ENCODE data around the gene RHBDD2. TPM values are rescaled to one million over a fixed set of nuclear protein-coding genes. Genes with fewer than 3 reads are reported as not detected.
"Not testable (repeated sequence)": the region's sequence is repeated elsewhere in the genome, so short reads cannot be mapped to it uniquely, and the experiment has no call there.

The RHBDD2 gene
- total RNA-seq, 1 donor from 2014 or later: 72.5 TPM

DNA sequence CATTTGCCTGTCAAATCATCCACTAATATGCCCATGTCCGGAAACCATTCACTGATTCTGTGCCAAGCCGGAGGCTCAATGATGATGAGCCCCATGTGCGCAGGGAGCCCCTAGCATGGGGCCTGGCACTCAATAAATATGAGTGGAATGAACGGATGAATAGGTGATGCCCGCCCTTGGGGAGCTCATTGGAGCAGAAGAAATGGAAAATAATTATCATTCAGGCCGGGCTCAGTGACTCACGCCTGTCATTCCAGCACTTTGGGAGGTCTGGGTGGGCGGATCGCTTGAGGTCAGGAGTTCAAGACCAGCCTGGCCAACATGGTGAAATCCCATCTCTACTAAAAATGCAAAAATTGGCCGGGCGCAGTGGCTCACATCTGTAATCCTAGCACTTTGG, 11.0 kb downstream of the RHBDD2 start:
- intact Hi-C loops (cut with DNase I): no loop called here
- Histone ChIP-seq H3K27ac (no peak overlapping the region), H3K9me3 (no peaks in the 10 kb centered on the region), H3K36me3 (peaks cover 41% of the 10 kb centered on the region), H3K4me3 (no peak overlapping the region), H3K4me1 (peaks cover 42% of the 10 kb centered on the region), H3K27me3 (ENCODE audit: low read depth) (no peaks in the 10 kb centered on the region)
- DNase-seq: no peak
- no peak for ATAC-seq
- TF ChIP-seq, protein P1, sequence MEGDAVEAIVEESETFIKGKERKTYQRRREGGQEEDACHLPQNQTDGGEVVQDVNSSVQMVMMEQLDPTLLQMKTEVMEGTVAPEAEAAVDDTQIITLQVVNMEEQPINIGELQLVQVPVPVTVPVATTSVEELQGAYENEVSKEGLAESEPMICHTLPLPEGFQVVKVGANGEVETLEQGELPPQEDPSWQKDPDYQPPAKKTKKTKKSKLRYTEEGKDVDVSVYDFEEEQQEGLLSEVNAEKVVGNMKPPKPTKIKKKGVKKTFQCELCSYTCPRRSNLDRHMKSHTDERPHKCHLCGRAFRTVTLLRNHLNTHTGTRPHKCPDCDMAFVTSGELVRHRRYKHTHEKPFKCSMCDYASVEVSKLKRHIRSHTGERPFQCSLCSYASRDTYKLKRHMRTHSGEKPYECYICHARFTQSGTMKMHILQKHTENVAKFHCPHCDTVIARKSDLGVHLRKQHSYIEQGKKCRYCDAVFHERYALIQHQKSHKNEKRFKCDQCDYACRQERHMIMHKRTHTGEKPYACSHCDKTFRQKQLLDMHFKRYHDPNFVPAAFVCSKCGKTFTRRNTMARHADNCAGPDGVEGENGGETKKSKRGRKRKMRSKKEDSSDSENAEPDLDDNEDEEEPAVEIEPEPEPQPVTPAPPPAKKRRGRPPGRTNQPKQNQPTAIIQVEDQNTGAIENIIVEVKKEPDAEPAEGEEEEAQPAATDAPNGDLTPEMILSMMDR (IDR thresholded peaks at IDR 0.05): no peak

DNA sequence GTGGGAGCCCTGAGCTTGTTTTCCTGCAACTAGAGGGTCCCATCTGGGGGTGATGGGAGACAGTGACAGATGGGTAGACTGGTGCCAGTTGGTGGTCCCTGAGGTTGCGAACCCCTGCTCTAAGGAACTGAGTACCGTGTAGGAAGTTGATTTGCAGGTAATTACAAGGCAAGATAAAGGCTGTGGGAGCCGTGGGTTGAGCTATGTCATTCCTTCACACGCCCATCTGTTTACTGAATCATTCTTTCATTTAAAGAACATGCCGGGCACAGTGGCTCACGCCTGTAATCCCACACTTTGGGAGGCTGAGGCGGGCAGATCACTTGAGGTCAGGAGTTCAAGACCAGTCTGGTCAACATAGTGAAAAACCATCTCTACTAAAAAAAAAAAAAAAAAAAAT, 12.4 kb downstream of the RHBDD2 start:
- H3K27ac ChIP-seq; ATAC-seq; DNase-seq; H3K27me3 ChIP-seq (ENCODE audit: low read depth); H3K4me3 ChIP-seq; intact Hi-C loops (cut with DNase I); H3K9me3 ChIP-seq: not testable (repeated sequence)
- Histone ChIP-seq H3K36me3 (peaks cover 27% of the 10 kb centered on the region), H3K4me1 (peaks cover 42% of the 10 kb centered on the region)

- TF ChIP-seq, protein P1 (IDR thresholded peaks at IDR 0.05): no peak
- ATAC-seq (no peak), DNase-seq (no peak)
- Histone ChIP-seq H3K4me1 (peaks cover 42% of the 10 kb centered on the region), H3K4me3 (no peak overlapping the region), H3K27me3 (ENCODE audit: low read depth) (no peaks in the 10 kb centered on the region), H3K36me3 (peaks cover 20% of the 10 kb centered on the region), H3K27ac (peak overlapping the region; percentile 82), H3K9me3 (no peaks in the 10 kb centered on the region)
- intact Hi-C loops (cut with DNase I): no loop called here
These were observed 13.1 kb downstream of the RHBDD2 start for GRCh38 chr7:75891815-75892411.

- H3K36me3 ChIP-seq: peaks cover 13% of the 10 kb centered on the region
- no peaks in the 10 kb centered on the region for H3K9me3 ChIP-seq
- intact Hi-C loops (cut with DNase I): no loop called here
- ATAC-seq (peak; percentile 90 to 93), DNase-seq (peak; percentile 90)
- TF ChIP-seq, protein P1 (IDR thresholded peaks at IDR 0.05): no peak
- H3K4me1 ChIP-seq: peaks cover 42% of the 10 kb centered on the region
- peak overlapping the region; percentile 82 for H3K27ac ChIP-seq
- H3K27me3 ChIP-seq (ENCODE audit: low read depth): no peaks in the 10 kb centered on the region
- H3K4me3 ChIP-seq: no peak overlapping the region
These were observed 13.9 kb downstream of the RHBDD2 start for GRCh38 chr7:75892634-75893272.

DNA sequence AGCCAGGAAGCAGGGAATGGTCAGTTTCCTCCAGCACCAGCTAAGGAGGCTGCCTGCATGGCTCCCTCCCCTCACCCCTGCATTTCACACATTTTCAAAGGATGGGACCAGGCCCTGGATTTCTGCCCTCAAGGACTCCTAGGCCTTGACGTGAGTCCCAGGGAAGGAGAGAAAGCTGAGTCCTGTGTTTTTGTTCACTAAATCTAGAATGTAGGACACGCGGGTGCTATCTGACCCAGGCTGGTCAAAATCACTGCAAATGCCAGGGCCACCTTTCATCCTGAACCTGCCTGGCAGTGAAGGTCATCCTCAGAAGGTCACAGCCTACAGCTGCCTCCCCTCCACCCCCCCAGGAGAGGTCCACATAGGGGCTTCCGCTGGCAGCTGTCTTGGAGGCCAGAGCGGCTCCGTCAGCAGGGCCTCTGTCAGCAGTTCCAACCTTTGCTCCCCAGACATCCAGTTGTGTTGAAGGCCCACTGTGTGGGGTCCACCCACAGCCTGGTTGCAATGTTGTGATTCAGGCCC, 18.0 kb downstream of the RHBDD2 start:
- DNase-seq: no peak
- TF ChIP-seq, protein P1 (IDR thresholded peaks at IDR 0.05): no peak
- Histone ChIP-seq H3K4me1 (peaks cover 21% of the 10 kb centered on the region), H3K9me3 (no peaks in the 10 kb centered on the region), H3K27ac (no peak overlapping the region), H3K27me3 (ENCODE audit: low read depth) (no peaks in the 10 kb centered on the region), H3K4me3 (no peak overlapping the region), H3K36me3 (no peaks in the 10 kb centered on the region)
- ATAC-seq: no peak
- intact Hi-C loops (cut with DNase I): no loop called here

Measured in lower lobe of right lung (tissue), 2 donors.